ENCODE measurements around the gene BDKRB2. TPM values are rescaled to one million over a fixed set of nuclear protein-coding genes. Genes with fewer than 3 reads are reported as not detected.

BDKRB2 gene
- total RNA-seq, 1 experiment from 2014 or later: 0.05 TPM

GRCh38 chr14:96176275-96176674, 28.4 kb upstream of the BDKRB2 start:
- intact Hi-C loops (cut with micrococcal nuclease; ENCODE audit: unreplicated experiment): no loop called here
- in situ Hi-C loops (cut with HindIII; ENCODE audit: low pct_unique_long_range_greater_than_20kb, low sequenced_read_pairs): no loop called here
- ATAC-seq (no peak), DNase-seq (ENCODE audit: low read depth, low spot score) (no peak)
- CTCF ChIA-PET: no interaction called here
- H3K9me3 ChIP-seq (ENCODE audit: control insufficient read depth, insufficient read depth, low read depth, low read length): no peaks in the 10 kb centered on the region
- no peak for TF ChIP-seq TCF7L2 (IDR thresholded peaks at IDR 0.05; ENCODE audit: low read depth, low read length)
- TF ChIP-seq, protein P1, sequence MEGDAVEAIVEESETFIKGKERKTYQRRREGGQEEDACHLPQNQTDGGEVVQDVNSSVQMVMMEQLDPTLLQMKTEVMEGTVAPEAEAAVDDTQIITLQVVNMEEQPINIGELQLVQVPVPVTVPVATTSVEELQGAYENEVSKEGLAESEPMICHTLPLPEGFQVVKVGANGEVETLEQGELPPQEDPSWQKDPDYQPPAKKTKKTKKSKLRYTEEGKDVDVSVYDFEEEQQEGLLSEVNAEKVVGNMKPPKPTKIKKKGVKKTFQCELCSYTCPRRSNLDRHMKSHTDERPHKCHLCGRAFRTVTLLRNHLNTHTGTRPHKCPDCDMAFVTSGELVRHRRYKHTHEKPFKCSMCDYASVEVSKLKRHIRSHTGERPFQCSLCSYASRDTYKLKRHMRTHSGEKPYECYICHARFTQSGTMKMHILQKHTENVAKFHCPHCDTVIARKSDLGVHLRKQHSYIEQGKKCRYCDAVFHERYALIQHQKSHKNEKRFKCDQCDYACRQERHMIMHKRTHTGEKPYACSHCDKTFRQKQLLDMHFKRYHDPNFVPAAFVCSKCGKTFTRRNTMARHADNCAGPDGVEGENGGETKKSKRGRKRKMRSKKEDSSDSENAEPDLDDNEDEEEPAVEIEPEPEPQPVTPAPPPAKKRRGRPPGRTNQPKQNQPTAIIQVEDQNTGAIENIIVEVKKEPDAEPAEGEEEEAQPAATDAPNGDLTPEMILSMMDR (IDR thresholded peaks at IDR 0.05): no peak
- TF ChIP-seq, protein P2, sequence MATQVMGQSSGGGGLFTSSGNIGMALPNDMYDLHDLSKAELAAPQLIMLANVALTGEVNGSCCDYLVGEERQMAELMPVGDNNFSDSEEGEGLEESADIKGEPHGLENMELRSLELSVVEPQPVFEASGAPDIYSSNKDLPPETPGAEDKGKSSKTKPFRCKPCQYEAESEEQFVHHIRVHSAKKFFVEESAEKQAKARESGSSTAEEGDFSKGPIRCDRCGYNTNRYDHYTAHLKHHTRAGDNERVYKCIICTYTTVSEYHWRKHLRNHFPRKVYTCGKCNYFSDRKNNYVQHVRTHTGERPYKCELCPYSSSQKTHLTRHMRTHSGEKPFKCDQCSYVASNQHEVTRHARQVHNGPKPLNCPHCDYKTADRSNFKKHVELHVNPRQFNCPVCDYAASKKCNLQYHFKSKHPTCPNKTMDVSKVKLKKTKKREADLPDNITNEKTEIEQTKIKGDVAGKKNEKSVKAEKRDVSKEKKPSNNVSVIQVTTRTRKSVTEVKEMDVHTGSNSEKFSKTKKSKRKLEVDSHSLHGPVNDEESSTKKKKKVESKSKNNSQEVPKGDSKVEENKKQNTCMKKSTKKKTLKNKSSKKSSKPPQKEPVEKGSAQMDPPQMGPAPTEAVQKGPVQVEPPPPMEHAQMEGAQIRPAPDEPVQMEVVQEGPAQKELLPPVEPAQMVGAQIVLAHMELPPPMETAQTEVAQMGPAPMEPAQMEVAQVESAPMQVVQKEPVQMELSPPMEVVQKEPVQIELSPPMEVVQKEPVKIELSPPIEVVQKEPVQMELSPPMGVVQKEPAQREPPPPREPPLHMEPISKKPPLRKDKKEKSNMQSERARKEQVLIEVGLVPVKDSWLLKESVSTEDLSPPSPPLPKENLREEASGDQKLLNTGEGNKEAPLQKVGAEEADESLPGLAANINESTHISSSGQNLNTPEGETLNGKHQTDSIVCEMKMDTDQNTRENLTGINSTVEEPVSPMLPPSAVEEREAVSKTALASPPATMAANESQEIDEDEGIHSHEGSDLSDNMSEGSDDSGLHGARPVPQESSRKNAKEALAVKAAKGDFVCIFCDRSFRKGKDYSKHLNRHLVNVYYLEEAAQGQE (IDR thresholded peaks at IDR 0.05; ENCODE audit: insufficient read depth in 1 of 2, low read depth in 2 of 2, low read length in 1 of 2): no peak
- no peak for TF ChIP-seq SIN3A (IDR thresholded peaks at IDR 0.05; ENCODE audit: borderline replicate concordance, insufficient read depth, low read depth, low read length)
- TF ChIP-seq POLR2AphosphoS5 (IDR thresholded peaks at IDR 0.05; ENCODE audit: low read depth, low read length): no peak
- no peaks in the 10 kb centered on the region for H3K36me3 ChIP-seq (ENCODE audit: control insufficient read depth, insufficient read depth, low read length)
- H3K27ac ChIP-seq (ENCODE audit: low read length): no peak overlapping the region
- POLR2A ChIA-PET: no interaction called here
- no TSS peak for BruUV-seq (replicated peaks)
- no peaks in the 10 kb centered on the region for H3K27me3 ChIP-seq (ENCODE audit: control insufficient read depth, insufficient read depth, low read length)
- H3K4me3 ChIP-seq (ENCODE audit: low read depth in 2 of 2, low read length in 2 of 2): no peak overlapping the region
- no peaks in the 10 kb centered on the region for H3K4me1 ChIP-seq (ENCODE audit: control insufficient read depth, insufficient read depth, low read length)

DNA sequence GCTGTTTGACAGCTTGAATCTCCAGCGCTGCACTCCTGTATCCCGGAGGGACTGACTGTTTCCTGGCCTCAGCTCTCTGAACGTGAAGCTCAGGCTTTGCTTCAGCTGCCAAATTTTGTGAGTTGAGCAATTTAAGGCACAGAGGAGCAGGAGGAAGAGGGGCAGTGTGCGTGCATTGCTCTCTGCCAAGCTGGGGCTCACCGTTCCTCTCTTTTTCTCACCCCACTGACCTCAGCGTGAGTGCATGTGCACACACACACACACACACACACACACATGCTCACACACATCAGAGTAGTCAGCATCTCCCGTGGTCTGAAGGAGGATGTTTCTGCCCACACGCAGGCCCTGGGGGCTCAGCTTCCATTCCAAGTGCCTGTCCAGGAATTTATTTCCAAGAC, 27.8 kb upstream of the BDKRB2 start:
- POLR2A ChIA-PET: no interaction called here
- ATAC-seq (no peak), DNase-seq (ENCODE audit: low read depth, low spot score) (no peak)
- in situ Hi-C loops (cut with HindIII; ENCODE audit: low pct_unique_long_range_greater_than_20kb, low sequenced_read_pairs): no loop called here
- TF ChIP-seq, protein P1 (IDR thresholded peaks at IDR 0.05): no peak
- TF ChIP-seq, protein P2 (IDR thresholded peaks at IDR 0.05; ENCODE audit: insufficient read depth in 1 of 2, low read depth in 2 of 2, low read length in 1 of 2): no peak
- TF ChIP-seq SIN3A (IDR thresholded peaks at IDR 0.05; ENCODE audit: borderline replicate concordance, insufficient read depth, low read depth, low read length): no peak
- Histone ChIP-seq H3K27ac (ENCODE audit: low read length) (no peak overlapping the region), H3K27me3 (ENCODE audit: control insufficient read depth, insufficient read depth, low read length) (no peaks in the 10 kb centered on the region), H3K9me3 (ENCODE audit: control insufficient read depth, insufficient read depth, low read depth, low read length) (no peaks in the 10 kb centered on the region), H3K4me1 (ENCODE audit: control insufficient read depth, insufficient read depth, low read length) (no peaks in the 10 kb centered on the region), H3K36me3 (ENCODE audit: control insufficient read depth, insufficient read depth, low read length) (no peaks in the 10 kb centered on the region), H3K4me3 (ENCODE audit: low read depth in 2 of 2, low read length in 2 of 2) (no peak overlapping the region)
- CTCF ChIA-PET: no interaction called here
- BruUV-seq (replicated peaks): no TSS peak
- intact Hi-C loops (cut with micrococcal nuclease; ENCODE audit: unreplicated experiment): no loop called here
